Glomerular visceral epithelial cell (primary cell): ENCODE data around the gene AP4S1.
"Not testable (repeated sequence)": the region's sequence is repeated elsewhere in the genome, so short reads cannot be mapped to it uniquely, and the experiment has no call there.

ENCODE experiments used
- DNase-seq: peaks from one replicate; pipeline ENCODE4 v3.0.0-alpha.2; 2016; ENCODE audit errors: extremely low spot score

The AP4S1 gene

GRCh38 chr14:31086466-31086865 is 61.0 kb downstream of the AP4S1 start:
- not testable (repeated sequence) for DNase-seq

- DNase-seq: peak; percentile 58
Measured at GRCh38 chr14:31090883-31091764, 65.7 kb downstream of the AP4S1 start.

- DNase-seq: no peak
Measured at GRCh38 chr14:31092160-31092708, 66.8 kb downstream of the AP4S1 start.

- DNase-seq: not testable (repeated sequence)
Measured at GRCh38 chr14:31093884-31094839, 68.7 kb downstream of the AP4S1 start.

GRCh38 chr14:31095817-31096216 is 70.4 kb downstream of the AP4S1 start:
- not testable (repeated sequence) for DNase-seq

- no peak for DNase-seq
Measured at GRCh38 chr14:31096255-31096654, 70.8 kb downstream of the AP4S1 start.

- no peak for DNase-seq
Measured at GRCh38 chr14:31097081-31097480, 71.6 kb downstream of the AP4S1 start.

GRCh38 chr14:31106768-31107167 is 81.3 kb downstream of the AP4S1 start:
- no peak for DNase-seq

GRCh38 chr14:31109257-31109656 is 83.8 kb downstream of the AP4S1 start:
- DNase-seq: no peak

- no peak for DNase-seq
Measured at GRCh38 chr14:31110872-31111271, 85.4 kb downstream of the AP4S1 start.

- no peak for DNase-seq
Measured at GRCh38 chr14:31113794-31114193, 88.3 kb downstream of the AP4S1 start.

GRCh38 chr14:31118892-31119291 is 93.4 kb downstream of the AP4S1 start:
- DNase-seq: no peak

GRCh38 chr14:31122098-31122611 is 96.7 kb downstream of the AP4S1 start:
- no peak for DNase-seq

- no peak for DNase-seq
Measured at GRCh38 chr14:31122921-31123320, 97.5 kb downstream of the AP4S1 start.

GRCh38 chr14:31124197-31124596 is 98.7 kb downstream of the AP4S1 start:
- DNase-seq: no peak

- no peak for DNase-seq
Measured at GRCh38 chr14:31125231-31125630, 99.8 kb downstream of the AP4S1 start.

GRCh38 chr14:31126680-31127079 is 101.2 kb downstream of the AP4S1 start:
- no peak for DNase-seq

- no peak for DNase-seq
Measured at GRCh38 chr14:31127690-31128089, 102.2 kb downstream of the AP4S1 start.

- DNase-seq: no peak
Measured at GRCh38 chr14:31128601-31129526, 103.4 kb downstream of the AP4S1 start.

GRCh38 chr14:31133133-31133532 is 107.7 kb downstream of the AP4S1 start:
- DNase-seq: no peak
